HL-60 (cell line): ENCODE measurements around the gene FREM2.

Experiments
- DNase-seq, 2 experiments: peaks; one replicate each; pipeline ENCODE4 v3.0.0-alpha.2; 2010 to 2020; ENCODE audit warnings: low read depth in 1 of 2, low spot score in 1 of 2
- H3K27ac ChIP-seq: fragments of 250-450 bp; sonication (Bioruptor Pico); replicated peaks from 2 replicates; pipeline ENCODE4 v1.5.1; 2020; ENCODE audit warnings: mild to moderate bottlenecking, moderate library complexity
- H3K27me3 ChIP-seq: fragments of 250-450 bp; sonication (Bioruptor Pico); 2 replicates; pipeline ENCODE4 v1.5.1; 2021; ENCODE audit warnings: mild to moderate bottlenecking, moderate library complexity; ENCODE audit not compliant: insufficient read depth, poor library complexity, severe bottlenecking
- H3K4me3 ChIP-seq: replicated peaks from 2 replicates; pipeline ENCODE4 v1.5.1; 2011; ENCODE audit warnings: mild to moderate bottlenecking, control low read depth, low read length; ENCODE audit not compliant: insufficient read depth
- CTCF ChIP-seq: IDR thresholded peaks from one replicate; pipeline ENCODE4 v1.5.1; 2011; ENCODE audit warnings: low read length, control low read depth, inconsistent platforms; ENCODE audit not compliant: insufficient read depth
- GABPA ChIP-seq: IDR thresholded peaks from 2 replicates; pipeline ENCODE4 v1.6.1; 2012; ENCODE audit warnings: low read depth
- POLR2AphosphoS5 ChIP-seq: IDR thresholded peaks from 2 replicates; pipeline ENCODE4 v1.6.1; 2012; ENCODE audit warnings: low read depth
- REST ChIP-seq: IDR thresholded peaks from 2 replicates; pipeline ENCODE4 v1.6.1; 2012; ENCODE audit warnings: low read depth; ENCODE audit not compliant: insufficient replicate concordance
- SPI1 ChIP-seq: IDR thresholded peaks from 2 replicates; pipeline ENCODE4 v1.6.1; 2012; ENCODE audit warnings: low read depth, mild to moderate bottlenecking, borderline replicate concordance

The FREM2 gene

GRCh38 chr13:38900188-38900587, 213.3 kb downstream of the FREM2 start:
- TF ChIP-seq SPI1 (no peak), REST (no peak), GABPA (no peak), POLR2AphosphoS5 (no peak), CTCF (no peak)
- no peak for DNase-seq
- no peak overlapping the region for H3K27ac ChIP-seq
- no peak overlapping the region for H3K4me3 ChIP-seq
- H3K27me3 ChIP-seq, result no peaks in the 10 kb centered on the region

GRCh38 chr13:38902551-38902950, 215.7 kb downstream of the FREM2 start:
- Histone ChIP-seq H3K4me3 (no peak overlapping the region), H3K27ac (no peak overlapping the region), H3K27me3 (no peaks in the 10 kb centered on the region)
- no peak for DNase-seq
- TF ChIP-seq POLR2AphosphoS5 (no peak), GABPA (no peak), CTCF (no peak), REST (no peak), SPI1 (no peak)

GRCh38 chr13:38905081-38905480, 218.2 kb downstream of the FREM2 start:
- no peak for TF ChIP-seq GABPA
- TF ChIP-seq POLR2AphosphoS5, result no peak
- TF ChIP-seq REST, result no peak
- no peak for TF ChIP-seq CTCF
- TF ChIP-seq SPI1, result no peak
- Histone ChIP-seq H3K4me3 (no peak overlapping the region), H3K27me3 (no peaks in the 10 kb centered on the region), H3K27ac (no peak overlapping the region)
- no peak for DNase-seq
